GM12875 (cell line): Measurements from ENCODE around the gene RGS8.
"Not testable (repeated sequence)": the region's sequence is repeated elsewhere in the genome, so short reads cannot be mapped to it uniquely, and the experiment has no call there.

Experiments used
- H3K4me3 ChIP-seq: one replicate; pipeline ENCODE4 v1.5.1; 2011; ENCODE audit warnings: low read depth, low read length, control low read depth
- CTCF ChIP-seq: IDR thresholded peaks from 2 replicates; pipeline ENCODE4 v1.5.1; 2011; ENCODE audit warnings: low read depth, mild to moderate bottlenecking, control low read depth, inconsistent platforms, low read length, moderate library complexity, borderline replicate concordance; ENCODE audit not compliant: insufficient read depth

RGS8 gene

GRCh38 chr1:182702826-182703524 is 18.6 kb upstream of the RGS8 start:
- TF ChIP-seq CTCF: no peak
- H3K4me3 ChIP-seq: no peak overlapping the region

- H3K4me3 ChIP-seq: no peak overlapping the region
- no peak for TF ChIP-seq CTCF
Observed at GRCh38 chr1:182700351-182700709, 15.9 kb upstream of the RGS8 start.

GRCh38 chr1:182699393-182700350 is 15.3 kb upstream of the RGS8 start:
- no peak for TF ChIP-seq CTCF
- no peak overlapping the region for H3K4me3 ChIP-seq

DNA sequence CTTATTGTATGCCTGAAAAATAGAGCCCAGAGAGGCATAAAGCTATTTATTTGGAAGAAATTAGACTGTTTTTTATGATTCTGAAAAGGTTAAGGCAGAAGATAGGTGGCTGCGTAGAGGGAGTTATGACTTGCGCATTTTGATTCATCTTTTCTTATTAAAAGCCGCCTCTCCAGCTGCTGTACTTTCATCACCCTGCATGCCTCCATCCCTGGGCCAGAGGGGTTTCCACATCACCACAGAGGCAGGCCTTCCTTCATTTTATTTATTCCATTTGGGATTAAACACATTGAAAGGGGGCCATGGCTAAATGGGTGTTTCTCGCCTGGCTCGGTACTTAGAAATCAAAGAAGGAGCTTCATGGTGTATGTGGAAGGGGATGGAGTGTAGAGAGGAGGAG is 14.6 kb upstream of the RGS8 start:
- no peak for TF ChIP-seq CTCF
- no peak overlapping the region for H3K4me3 ChIP-seq

GRCh38 chr1:182693139-182693538 is 8.8 kb upstream of the RGS8 start:
- H3K4me3 ChIP-seq: not testable (repeated sequence)

GRCh38 chr1:182690886-182691443 is 6.6 kb upstream of the RGS8 start:
- no peak overlapping the region for H3K4me3 ChIP-seq
- TF ChIP-seq CTCF: no peak

DNA sequence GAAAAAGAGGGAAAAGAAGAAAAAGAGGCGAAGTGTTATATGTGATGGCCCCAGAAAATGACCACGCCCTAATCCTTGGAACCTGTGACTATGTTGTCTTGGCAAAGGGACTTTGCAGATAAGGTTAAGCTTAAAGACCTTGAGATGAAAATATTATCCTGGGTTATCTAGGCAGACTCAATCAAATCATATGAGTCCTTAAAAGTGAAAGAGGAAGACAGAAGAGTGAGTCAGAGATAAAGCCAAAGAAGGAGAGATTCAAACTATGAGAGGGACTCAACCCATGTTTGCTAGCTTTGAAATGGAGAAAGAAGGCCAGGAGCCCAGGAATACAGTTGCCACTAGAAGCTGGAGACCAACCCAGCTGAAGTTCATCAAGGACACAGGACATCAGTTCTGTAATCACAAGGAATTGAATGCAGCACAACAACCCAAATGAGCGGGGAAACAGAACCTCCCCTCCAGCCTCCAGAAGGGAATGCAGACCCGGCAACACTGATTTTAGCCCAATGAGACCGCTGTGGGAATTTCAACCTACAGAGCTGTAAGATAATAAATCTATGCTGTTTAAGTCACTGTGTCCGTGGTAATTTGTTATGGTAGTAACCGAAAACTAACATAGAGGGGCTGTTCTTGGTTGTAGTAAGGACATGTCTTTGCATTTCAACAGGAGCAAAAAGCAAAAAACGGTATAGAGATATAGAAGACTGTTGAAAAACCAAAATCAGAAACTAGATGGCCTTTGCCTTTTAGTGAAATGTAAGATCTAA is 4.2 kb upstream of the RGS8 start:
- H3K4me3 ChIP-seq: no peak overlapping the region
- TF ChIP-seq CTCF: no peak
